Ishikawa (cell line): ENCODE data around the gene ARMH4.

Source experiments
- CREB1 ChIP-seq: IDR thresholded peaks from 2 replicates; pipeline ENCODE4 v1.6.1; 2012; ENCODE audit warnings: low read depth
- EP300 ChIP-seq: IDR thresholded peaks from 2 replicates; pipeline ENCODE4 v1.6.1; 2012; ENCODE audit warnings: borderline replicate concordance
- RAD21 ChIP-seq: IDR thresholded peaks from 2 replicates; pipeline ENCODE4 v1.6.1; 2012; ENCODE audit warnings: low read depth
- TAF1 ChIP-seq: IDR thresholded peaks from 2 replicates; pipeline ENCODE4 v1.6.1; 2012; ENCODE audit warnings: low read depth, mild to moderate bottlenecking
- TCF12 ChIP-seq: IDR thresholded peaks from 2 replicates; pipeline ENCODE4 v1.6.1; 2012; ENCODE audit warnings: low read depth

GRCh38 chr14:58191763-58192601, 40.0 kb upstream of the ARMH4 start:
- no peak for TF ChIP-seq EP300
- TF ChIP-seq TAF1 = no peak
- TF ChIP-seq RAD21 = no peak
- TF ChIP-seq CREB1 = no peak
- TF ChIP-seq TCF12 = no peak
